ENCODE measurements around the gene CPPED1.
"Not testable (repeated sequence)": the region's sequence is repeated elsewhere in the genome, so short reads cannot be mapped to it uniquely, and the experiment has no call there.

Gene CPPED1

GRCh38 chr16:12803203-12804093 lies at the start of gene CPPED1:
TSS of gene CPPED1 (minus strand) at chr16:12803887. CDS start at chr16:12803776, 111 bp downstream.
- peak; percentile 85 for DNase-seq (ENCODE audit: low spot score)

- DNase-seq (ENCODE audit: low spot score) = no peak
These were observed 46.5 kb upstream of the CPPED1 start for GRCh38 chr16:12850186-12850585.

- DNase-seq (ENCODE audit: low spot score) = no peak
These were observed 42.9 kb upstream of the CPPED1 start for GRCh38 chr16:12846592-12846991.

GRCh38 chr16:12845282-12845681 lies 41.6 kb upstream of the CPPED1 start:
- DNase-seq (ENCODE audit: low spot score) = no peak

GRCh38 chr16:12837756-12838155 lies 34.1 kb upstream of the CPPED1 start:
- DNase-seq (ENCODE audit: low spot score) = no peak

- DNase-seq (ENCODE audit: low spot score) = no peak
These were observed 33.6 kb upstream of the CPPED1 start for GRCh38 chr16:12837291-12837690.

GRCh38 chr16:12833926-12834325 lies 30.2 kb upstream of the CPPED1 start:
- no peak for DNase-seq (ENCODE audit: low spot score)

- DNase-seq (ENCODE audit: low spot score) = no peak
These were observed 25.6 kb upstream of the CPPED1 start for GRCh38 chr16:12829096-12829888.

GRCh38 chr16:12828206-12828605 lies 24.5 kb upstream of the CPPED1 start:
- no peak for DNase-seq (ENCODE audit: low spot score)

GRCh38 chr16:12826559-12826958 lies 22.9 kb upstream of the CPPED1 start:
- DNase-seq (ENCODE audit: low spot score) = no peak

- peak; percentile 41 for DNase-seq (ENCODE audit: low spot score)
These were observed 15.7 kb upstream of the CPPED1 start for GRCh38 chr16:12819126-12820117.

- DNase-seq (ENCODE audit: low spot score) = no peak
These were observed 14.6 kb upstream of the CPPED1 start for GRCh38 chr16:12818326-12818725.

GRCh38 chr16:12816791-12817214 lies 13.1 kb upstream of the CPPED1 start:
- DNase-seq (ENCODE audit: low spot score) = not testable (repeated sequence)

GRCh38 chr16:12815361-12815760 lies 11.7 kb upstream of the CPPED1 start:
- no peak for DNase-seq (ENCODE audit: low spot score)

GRCh38 chr16:12813734-12814133 lies 10.0 kb upstream of the CPPED1 start:
- not testable (repeated sequence) for DNase-seq (ENCODE audit: low spot score)

- DNase-seq (ENCODE audit: low spot score) = not testable (repeated sequence)
These were observed 9.6 kb upstream of the CPPED1 start for GRCh38 chr16:12813321-12813720.

- DNase-seq (ENCODE audit: low spot score) = no peak
These were observed 8.0 kb upstream of the CPPED1 start for GRCh38 chr16:12811441-12812383.

GRCh38 chr16:12805066-12805465 lies 1.4 kb upstream of the CPPED1 start:
- DNase-seq (ENCODE audit: low spot score) = no peak

- DNase-seq (ENCODE audit: low spot score) = no peak
These were observed 708 bp upstream of the CPPED1 start for GRCh38 chr16:12804395-12804794.

GRCh38 chr16:12802661-12803060 lies 1.0 kb downstream of the CPPED1 start:
- DNase-seq (ENCODE audit: low spot score) = peak; percentile 16

GRCh38 chr16:12802048-12802447 lies 1.6 kb downstream of the CPPED1 start:
- no peak for DNase-seq (ENCODE audit: low spot score)

All from cerebellar cortex (tissue), 1 donor.